Stimulated activated naive CD8-positive, alpha-beta T cell treated with anti-CD3 and anti-CD28 coated beads, Interleukin-15, Interleukin-2, amounts not matched to agents 100 U/mL and 50 U/mL, for 24 hours (primary cell): Measurements from ENCODE around the gene TFEB.
A peak's percentile ranks its signal among the peaks of the same experiment; 100 is the strongest.

ENCODE experiments used
- ATAC-seq: fragments of 150-1000 bp; cut with Tn5 transposase; one replicate; pipeline ENCODE4 v1.10.0; 2021
- DNase-seq: peaks from one replicate; pipeline ENCODE4 v3.0.0; 2021

TFEB gene

GRCh38 chr6:41690541-41691330 is 44.7 kb downstream of the TFEB start:
- DNase-seq (no peak), ATAC-seq (no peak)

GRCh38 chr6:41689171-41690008 is 46.0 kb downstream of the TFEB start:
- ATAC-seq (no peak), DNase-seq (no peak)

DNA sequence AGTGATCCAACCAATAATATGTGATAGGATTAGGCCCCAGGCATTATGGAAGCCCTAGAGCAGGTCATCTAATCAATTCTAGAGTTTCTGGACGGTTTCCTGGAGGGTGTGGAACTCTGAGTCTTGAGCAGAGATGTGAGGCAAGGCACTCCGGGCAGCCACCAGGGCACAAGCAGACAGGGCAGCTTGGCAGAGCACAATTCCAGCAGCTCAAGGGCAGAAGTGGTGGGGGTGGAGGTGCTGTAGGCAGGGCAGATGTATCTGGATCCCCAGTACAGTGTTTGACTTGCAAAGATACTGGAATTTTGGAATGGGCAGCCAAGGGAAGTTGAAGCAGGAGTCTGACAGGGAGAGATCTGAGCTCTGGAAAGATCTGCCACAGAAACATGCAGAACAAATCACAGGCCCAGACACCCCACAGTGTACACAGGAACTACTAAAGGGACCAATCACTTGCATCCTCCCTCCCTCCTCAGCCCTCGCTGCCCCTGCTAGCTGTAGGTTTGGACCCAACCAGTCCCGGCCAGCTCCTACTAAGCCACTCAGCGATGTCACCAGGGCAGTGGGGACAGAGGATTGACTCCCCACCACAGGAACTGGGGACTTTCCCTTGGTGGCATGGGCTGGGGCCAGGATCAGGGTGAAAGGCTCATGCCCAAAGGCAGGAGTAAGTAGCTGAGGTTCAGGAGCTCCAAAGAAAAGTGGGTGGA is 47.0 kb downstream of the TFEB start:
- DNase-seq (no peak), ATAC-seq (no peak)

GRCh38 chr6:41687501-41688175 is 47.8 kb downstream of the TFEB start:
- no peak for ATAC-seq
- no peak for DNase-seq

- no peak for DNase-seq
- no peak for ATAC-seq
These were observed 49.6 kb downstream of the TFEB start for GRCh38 chr6:41685641-41686380.

- DNase-seq: no peak
- no peak for ATAC-seq
These were observed 50.9 kb downstream of the TFEB start for GRCh38 chr6:41684311-41685180.

DNA sequence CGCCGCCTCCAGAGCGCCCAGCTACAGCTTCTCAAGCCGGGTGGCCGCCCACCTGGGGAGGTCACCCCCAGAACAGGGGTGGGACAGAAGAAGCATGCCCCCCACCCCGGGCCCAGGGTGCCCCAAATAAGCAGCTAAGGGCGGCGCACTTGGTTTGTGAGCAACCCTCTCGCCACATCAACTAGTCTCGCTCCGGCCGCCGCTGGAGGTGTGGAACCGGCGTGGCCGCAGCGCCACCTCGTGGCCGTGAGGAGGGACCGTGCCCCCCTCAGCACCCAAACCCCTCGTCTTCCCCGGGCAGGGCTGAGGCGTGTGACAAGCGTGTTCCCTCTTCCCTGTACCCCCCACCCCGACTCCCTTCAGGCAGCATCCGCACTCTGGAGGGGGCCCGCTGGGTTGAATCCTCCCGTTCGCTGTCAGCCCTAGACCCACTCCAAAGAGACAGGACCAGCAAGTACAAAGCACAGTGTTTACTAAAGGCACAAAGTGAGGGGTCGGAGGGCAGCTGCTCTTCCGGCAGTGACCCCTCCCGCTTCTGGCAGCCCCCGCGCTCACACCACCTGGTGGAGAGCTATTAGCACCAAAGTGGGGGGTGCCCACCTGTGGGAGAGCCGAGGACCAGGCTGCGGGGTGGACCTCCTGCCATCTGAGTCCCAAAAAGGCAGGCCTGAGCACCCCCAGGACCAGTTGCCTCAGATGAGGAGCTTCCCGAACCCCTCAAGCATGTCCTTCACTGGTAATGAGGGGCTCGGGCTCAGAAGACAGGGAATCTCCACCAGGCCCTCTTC is 51.7 kb downstream of the TFEB start:
- ATAC-seq: peak; percentile 86

DNA sequence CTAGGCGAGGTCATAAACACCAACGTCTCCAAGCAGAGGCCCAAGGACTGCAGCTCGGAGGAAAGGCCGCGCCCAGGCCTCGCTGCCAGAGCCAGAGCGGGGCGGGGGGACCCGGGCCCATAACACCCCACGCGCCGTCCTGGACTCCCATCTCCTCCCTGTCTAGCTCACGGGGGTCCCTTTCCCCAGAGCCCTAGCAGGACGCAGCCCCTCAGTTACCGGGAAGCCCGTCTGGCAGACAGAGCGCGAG is 52.2 kb downstream of the TFEB start:
- no peak for DNase-seq

More for the DNA sequence above, 51.7 kb downstream of the TFEB start:
- peak; percentile 87 for DNase-seq

DNA sequence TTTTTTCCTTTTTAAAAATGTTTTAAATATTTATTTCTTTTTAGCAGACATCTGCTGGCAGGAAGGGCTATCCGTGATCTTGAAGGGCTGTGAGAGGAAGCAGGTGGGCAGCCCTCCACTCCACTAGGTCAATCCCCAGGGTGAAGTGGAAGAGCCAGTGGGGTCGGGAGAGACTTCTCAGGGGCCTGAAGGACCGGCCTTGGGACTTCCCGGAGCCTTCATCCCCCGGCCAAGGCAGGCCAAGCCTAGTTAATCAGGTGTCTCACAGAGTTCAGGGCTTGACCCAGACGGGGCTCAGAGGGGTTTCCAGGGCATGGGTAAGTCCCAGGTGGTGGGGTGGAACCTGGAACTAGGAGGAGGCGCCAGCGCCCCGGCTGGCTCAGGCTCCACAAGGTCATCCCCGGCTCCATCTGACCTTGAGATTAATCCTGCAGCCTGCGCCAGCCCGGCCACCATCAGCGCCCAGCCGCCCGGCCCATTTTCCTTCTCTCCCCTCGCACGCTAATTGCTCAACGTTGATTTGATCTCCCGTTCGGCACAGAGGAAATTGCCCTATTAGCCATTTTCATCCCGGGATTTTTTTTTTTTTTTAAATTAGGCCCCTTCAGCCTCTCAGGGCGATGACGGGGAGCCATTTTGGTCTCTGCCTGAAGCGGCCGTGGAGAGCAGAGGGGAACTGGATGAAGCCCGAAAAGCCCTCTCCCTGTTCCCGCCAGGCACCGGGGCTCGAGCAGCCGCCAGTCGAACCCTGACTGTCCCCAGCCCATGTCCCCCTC is 52.7 kb downstream of the TFEB start:
- no peak for ATAC-seq
- DNase-seq: peak; percentile 19

More for the DNA sequence above, 52.2 kb downstream of the TFEB start:
- peak; percentile 29 for ATAC-seq

DNA sequence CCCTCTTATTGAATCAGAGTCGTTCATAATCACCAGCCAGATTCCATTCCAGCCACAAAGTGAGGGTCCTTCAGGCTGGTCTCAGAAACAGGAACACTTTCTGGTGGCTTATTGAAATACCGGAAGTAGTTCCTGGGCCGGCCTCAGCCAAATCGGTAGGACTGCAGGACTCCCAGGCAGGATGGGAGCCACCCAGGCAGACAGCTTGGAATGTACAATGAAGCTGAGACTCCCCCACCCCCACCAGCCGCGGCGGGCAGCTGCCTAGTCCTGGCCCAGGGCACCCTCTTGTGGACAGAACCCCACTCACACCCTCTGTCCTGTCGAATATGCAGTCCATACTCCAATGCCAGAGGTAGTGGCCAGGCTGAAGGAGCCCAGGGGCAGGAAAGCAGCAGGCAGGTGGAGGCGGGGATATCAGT is 53.3 kb downstream of the TFEB start:
- DNase-seq (peak; percentile 83), ATAC-seq (peak; percentile 77)

DNA sequence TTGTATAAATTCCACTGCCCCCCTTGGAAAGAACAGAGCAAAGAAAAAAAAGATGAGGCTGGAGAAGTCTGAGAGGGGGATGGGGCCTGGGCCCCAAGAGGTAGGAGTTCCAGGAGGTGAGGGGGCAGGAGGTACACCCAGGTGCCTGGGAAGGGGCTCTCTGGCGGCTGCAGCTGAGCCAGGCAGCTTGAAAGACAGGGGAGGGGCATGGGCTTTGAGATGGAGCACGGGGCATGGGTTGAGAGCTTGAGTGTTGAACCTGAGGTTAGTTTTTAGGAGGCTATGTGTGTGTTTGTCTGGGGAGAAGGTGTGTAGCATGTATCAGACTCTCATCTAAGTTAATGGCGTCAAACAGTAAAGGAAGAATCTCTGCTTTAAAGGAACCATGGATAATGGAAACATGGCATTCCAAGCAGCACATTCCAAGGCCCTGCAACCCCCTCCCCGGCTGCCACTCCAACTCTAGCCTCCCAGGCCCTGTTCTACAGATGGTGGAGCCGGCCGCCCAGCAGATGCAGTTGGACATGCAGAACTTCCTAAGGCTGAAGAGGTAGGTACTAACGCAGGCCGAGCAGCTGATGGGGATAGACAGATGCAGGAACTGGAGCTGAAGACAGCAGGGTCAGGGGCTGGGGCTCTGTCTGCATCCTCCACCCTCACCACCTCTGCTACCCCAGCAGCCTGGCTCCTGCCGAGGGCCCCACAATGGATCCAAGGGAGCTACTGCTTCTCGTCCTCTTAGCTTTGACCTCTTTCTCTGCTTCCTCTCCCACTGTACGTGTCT is 55.0 kb downstream of the TFEB start:
- DNase-seq (no peak), ATAC-seq (no peak)

DNA sequence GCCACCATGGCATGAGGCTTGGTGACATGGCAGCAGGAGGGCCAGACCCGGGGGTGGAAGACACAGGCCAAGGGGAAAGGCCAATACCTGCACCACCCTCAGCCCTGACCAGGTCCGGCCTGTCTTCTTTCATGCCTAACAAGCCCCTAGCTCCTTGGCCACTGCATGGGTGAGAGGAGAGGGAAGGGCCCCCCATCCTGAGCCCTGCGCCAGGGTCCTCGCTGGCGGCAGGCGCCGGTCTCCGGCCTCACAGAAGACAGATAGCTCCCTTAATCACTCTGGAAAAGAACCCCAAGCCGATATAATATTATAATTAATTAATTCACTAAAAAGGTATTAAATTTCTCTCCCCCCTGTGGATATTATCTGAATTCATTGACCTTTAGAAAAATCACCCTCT is 55.7 kb downstream of the TFEB start:
- DNase-seq (no peak), ATAC-seq (no peak)

DNA sequence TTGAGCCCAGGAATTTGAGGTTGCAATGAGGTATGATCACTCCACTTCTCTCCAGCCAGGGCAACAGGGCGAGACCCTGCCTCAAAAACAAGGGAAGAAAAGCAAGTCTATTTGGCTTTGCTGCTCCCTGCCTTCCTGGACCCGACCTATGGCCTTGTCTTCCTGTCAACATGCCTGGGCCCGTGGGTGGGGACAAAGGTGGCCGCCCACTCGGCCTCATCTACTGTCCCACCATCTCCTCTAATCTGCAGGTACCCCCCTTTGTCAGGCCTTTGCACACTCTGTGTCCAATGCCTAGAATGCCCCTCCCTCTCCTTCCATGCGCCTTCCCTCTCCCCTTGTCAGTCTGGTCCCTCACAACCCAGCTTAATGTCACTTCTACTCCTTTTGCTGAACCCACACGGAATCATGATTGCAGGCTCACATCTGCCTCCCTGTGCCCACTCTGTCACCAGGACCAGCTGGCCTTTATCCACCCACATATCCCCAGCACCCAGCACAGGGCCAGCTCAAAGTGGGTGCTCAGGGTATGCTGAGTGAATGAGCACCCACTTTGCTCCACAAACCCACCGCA is 56.8 kb downstream of the TFEB start:
- no peak for ATAC-seq

GRCh38 chr6:41677124-41677921 is 58.1 kb downstream of the TFEB start:
- ATAC-seq (no peak), DNase-seq (no peak)

More for the DNA sequence above, 56.8 kb downstream of the TFEB start:
- no peak for DNase-seq

- ATAC-seq (no peak), DNase-seq (no peak)
These were observed 59.0 kb downstream of the TFEB start for GRCh38 chr6:41676431-41676830.

DNA sequence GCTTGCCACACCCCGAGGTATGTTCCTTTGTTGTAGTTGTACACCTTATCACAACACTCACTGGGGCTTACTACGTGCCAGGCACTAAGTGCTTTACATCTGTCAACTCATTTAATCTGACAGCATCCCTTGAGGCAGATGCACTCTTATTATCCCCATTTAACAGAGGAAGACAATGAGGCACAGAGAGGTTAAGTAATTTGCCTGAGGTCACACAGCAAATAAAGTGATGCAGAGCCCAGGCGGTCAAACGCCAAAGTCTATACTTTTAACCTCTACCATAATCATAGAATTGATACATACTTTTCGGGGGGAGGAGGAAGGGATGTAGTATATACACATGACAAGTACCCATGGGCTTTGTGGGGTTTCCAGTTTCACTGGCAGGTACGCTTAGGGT is 59.4 kb downstream of the TFEB start:
- DNase-seq (no peak), ATAC-seq (no peak)

DNA sequence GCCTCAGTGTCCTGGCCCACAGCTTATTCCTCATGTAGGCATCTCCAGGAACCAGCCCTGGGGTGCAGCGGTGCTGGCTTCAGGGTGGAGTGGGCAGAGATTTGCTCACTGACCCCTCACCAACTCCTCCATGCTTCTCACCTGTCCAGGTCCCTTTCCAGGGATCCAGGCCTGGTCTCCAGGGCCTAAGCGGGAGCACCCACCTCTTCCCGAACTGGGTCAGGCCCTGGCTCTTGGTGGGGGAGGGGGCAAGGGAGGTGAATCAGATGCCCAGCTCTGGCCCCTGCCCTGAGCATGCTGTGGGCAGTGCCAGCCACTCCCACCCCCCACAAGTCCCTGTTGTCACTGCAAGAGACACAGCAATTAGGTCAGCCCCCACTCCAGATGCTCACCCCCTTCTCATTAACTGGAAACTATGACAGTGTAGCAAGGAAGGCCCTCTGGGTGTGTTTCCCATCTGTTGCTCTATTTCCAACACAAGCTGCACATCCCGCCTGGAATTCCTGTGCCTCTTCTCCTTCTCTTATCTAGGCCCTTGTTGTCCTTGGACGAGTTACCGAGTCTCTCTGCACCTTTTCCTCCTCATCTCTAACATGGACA is 60.1 kb downstream of the TFEB start:
- ATAC-seq (no peak), DNase-seq (no peak)
